Iris pigment epithelial cell (primary cell): Measurements from ENCODE around the gene SLC1A2.

Experiments used
- DNase-seq: peaks from one replicate; pipeline ENCODE4 v3.0.0-alpha.2; 2011; ENCODE audit warnings: low read depth

The SLC1A2 gene

GRCh38 chr11:35324981-35325380 is 94.4 kb downstream of the SLC1A2 start:
- peak; percentile 21 for DNase-seq

DNA sequence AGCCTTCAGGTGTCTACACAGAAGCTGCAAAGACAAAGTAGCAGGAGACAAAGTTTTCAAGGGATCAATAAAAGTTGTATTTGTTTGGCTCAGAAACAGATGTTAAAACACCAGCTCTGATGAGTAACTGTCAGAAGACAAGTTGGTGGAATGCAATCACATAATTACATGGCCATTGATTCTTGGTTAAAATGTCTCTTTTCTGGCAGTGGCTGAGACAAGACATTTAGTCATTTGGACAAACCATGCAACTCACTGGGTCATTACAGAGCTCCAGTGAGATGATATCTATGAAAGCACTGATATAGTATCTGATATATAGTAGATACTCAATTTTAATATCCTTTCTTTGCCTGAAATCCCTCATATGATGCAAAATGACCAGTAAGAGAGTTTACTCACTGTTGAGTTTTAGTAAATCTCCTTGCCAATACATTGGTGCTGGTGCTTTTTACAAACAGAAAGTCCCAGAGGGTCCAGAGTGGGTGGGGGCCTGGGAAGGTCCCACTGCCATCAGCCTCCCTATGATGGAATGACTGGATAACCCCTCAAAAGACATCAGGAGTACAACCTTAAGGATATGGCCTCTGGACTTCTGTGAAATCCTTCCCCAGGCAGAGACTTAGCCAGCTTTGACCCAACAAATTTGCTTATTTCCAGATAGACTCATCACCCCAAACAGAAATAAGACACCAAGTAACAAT is 95.0 kb downstream of the SLC1A2 start:
- no peak for DNase-seq

- DNase-seq = peak; percentile 17
Measured at GRCh38 chr11:35323076-35323868, 96.1 kb downstream of the SLC1A2 start.

DNA sequence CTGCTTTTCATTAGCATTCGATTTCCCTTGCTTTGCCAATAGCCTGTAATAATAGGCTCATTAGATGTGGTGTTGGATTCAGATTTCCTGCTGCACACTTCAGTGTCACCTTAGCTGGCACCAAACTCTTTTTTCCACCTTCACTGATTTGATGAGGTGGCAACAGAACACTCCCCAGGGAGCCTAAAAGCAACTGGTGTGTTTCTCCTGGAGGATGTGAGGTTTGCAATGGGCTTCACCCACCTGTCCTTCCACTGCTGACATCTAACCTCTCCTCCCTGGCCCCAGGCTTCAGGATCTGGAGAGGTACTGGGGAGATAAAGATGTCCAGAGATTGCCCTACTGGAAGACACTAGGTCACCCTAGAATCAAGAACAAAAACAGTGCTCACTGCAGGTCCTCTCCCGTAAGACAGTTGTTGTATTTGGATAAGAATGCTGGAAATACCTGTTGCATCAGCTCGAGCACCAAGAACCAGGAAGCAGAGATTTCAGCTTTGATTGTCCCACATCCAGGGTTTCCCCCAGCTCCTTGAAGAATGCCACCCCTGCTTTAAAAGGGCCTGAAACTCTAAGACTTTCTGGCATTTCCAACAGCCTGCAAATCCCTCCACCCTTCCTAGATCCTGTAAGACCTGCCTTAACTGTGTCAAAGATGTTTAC is 96.9 kb downstream of the SLC1A2 start:
- no peak for DNase-seq

DNA sequence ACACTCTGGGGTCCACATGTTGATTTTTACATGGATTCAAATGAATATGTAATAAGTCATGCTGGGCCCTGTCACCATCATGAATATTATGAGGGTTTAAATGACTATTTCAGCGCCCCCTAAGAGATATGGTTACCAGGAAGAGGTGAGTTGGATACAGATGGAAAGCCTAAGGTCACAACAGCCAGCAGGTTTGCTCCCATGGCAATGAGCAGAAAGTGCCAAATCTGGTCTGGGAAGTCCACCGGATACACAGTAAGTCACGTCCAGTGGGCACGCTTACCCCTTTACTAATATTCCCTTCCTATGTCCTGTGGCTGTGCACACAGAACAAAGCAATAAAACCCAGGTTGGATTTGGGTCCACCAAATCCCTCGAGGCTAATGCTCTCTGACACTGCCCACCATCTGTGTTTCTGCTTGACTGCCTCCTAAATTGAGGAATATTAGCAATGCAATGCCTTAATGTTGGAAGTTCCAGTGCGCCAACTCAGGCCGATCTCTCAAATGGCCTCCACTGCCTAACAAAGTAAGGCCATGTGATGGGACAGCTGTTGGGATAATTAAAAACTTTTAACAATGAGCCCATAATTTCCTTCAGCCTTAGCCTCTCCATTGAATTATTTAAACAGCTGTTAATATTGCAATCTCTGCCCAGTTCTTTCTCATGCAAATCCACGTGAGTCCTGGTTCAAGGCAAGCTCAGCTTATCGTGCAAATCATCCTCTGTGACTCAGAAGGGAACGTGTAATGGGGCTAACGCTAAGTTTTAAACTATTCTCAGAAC is 97.6 kb downstream of the SLC1A2 start:
- peak; percentile 71 for DNase-seq

- no peak for DNase-seq
Measured at GRCh38 chr11:35321111-35321510, 98.2 kb downstream of the SLC1A2 start.

DNA sequence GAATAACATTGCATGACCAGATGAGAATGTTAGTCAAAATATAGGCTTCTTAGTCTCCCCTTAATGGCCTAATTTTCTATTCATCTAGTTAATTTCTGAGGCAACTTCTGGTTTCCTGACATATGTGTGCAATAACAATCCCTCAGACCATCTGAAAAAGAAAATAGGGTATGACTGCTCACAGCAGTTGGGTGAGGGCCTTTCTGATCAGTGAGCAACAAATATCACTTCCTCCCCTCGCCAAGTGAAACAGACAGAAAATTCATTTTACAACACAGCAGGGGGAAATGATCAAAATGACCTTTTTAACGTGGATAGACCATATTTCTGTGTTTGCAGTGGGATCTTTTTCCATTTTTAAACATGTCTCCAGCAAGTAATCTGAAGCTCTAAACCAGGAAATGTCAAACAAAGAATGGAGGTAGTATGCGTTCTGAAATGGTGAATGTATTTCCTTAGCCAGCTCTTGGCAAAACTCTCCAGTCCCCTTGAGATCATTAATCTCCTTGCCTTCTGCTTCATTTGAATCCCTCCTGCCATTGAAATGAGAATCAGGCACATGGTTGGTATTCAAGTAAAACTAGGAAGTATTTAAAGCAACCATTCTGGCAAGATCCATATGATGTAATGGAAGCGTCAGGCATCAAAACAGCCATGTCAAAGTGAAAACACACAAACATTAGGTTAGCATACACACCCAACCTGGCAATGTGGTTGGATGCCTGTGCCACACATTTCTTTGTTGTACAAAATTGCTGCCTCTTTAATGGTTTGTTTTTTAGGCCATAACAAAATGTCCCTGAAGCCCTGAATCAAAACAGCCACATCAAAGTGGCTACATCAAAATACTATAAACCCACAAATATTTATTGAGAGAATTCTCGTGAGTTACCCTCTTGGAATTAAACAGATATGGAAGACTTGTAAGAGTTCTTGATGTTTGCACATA is 100.1 kb downstream of the SLC1A2 start:
- peak; percentile 15 for DNase-seq

GRCh38 chr11:35318309-35318708 is 101.0 kb downstream of the SLC1A2 start:
- no peak for DNase-seq

DNA sequence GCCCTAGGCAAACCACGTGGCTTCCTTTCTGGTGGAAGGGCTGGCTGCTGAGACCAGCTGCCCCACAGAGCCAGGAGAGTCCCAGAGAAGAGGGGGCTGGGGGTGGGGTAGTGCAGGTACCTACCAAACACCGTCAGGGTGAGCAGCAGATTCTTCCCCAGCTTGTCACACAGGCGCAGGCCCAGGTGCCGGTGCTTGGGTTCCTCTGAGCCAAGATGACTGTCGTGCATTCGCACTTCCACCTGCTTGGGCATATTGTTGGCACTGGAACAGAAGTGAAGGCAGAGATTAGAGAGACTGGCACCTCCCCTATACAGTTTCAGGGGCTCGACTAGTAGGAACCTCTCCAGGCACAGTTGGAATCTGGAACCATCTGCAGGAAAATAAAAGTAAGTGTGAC is 102.1 kb downstream of the SLC1A2 start:
- DNase-seq = no peak

GRCh38 chr11:35316161-35316560 is 103.2 kb downstream of the SLC1A2 start:
- peak; percentile 17 for DNase-seq

GRCh38 chr11:35313760-35314153 is 105.6 kb downstream of the SLC1A2 start:
- no peak for DNase-seq

DNA sequence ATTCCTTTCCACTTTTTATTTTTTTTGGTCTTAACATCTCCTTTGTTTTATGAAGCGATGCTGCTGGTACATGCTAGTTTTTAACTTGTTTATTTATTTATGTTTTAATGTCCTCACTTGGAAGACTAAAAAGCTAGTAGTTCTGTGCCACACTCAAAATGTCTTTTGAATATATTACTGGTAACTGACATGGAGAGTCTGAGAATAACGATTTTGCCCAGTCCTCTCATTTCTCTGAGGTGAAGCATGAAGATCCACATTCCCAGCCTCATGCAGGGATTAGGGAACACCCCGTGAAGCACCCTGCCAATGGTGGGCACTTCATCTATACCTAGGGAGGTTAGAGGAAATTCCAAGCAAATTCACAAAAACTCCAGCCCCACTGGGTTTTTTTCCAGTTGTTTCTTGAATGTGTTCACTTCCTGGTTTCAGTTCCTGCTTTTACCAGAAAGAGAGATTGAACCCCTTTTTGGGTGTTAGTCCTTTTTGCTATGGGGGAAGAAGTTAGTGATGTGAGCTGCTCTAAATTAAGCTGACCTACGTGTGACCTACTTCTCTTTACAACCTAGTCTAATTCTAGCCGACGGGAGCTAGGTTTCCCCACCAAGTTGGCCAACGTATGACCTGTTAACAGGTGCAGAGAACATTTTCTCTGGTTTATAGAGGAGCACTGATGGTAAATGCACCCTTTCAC is 106.1 kb downstream of the SLC1A2 start:
- no peak for DNase-seq

DNA sequence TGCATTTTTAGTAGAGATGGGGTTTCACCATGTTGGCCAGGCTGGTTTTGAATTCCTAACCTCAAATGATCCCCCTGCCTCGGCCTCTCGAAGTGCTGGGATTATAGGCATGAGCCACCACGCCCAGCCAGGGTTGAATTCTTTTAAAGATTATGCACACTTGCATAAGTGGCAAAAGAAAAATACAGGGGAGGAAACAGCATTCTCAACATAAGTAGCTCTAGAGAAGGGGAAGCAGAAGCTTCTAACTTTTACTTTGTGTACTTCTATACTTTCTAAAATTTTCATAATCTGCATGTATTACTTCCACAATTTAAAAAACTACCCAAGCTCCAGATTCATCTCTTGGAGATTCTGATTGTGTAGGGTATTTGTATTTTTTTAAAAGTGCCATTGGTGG is 108.0 kb downstream of the SLC1A2 start:
- DNase-seq = no peak

DNA sequence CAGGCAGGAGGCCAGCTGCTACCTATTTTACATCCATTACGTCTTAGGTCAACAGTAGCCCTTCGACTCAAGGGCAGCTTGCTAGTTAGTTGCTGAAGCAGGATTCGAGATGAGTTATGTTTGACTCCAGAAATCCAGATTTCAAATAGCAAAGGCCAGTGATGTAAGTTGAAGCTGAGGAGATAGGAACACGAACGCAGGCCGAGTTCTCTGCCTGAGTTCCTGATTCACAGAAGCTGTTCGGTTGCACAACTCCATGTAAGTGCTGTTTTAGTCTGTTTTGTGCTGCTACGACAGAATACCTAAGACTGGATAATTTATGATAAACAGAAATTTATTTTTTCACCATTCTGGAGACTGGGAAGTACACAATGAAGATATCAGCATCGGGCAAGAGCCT is 111.2 kb downstream of the SLC1A2 start:
- no peak for DNase-seq

DNA sequence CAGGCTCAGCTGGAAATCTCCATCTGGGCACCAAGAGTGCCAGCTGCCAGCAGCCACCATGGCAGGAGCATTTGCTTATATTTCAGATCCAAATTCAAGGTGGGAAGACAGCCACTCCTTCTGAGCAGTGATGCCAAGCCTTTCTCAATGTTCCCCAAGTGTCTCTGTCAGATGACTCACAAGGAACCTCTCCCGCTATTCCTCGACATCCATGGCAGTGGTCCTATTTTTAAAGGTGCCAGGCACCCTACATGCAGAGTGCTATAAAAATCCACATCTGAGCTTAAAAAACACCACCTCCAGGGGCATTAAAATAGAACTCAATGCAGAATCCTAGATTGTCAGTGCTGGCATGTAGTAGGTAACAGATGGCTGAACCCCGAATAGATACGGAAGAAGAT is 112.1 kb downstream of the SLC1A2 start:
- DNase-seq = no peak

DNA sequence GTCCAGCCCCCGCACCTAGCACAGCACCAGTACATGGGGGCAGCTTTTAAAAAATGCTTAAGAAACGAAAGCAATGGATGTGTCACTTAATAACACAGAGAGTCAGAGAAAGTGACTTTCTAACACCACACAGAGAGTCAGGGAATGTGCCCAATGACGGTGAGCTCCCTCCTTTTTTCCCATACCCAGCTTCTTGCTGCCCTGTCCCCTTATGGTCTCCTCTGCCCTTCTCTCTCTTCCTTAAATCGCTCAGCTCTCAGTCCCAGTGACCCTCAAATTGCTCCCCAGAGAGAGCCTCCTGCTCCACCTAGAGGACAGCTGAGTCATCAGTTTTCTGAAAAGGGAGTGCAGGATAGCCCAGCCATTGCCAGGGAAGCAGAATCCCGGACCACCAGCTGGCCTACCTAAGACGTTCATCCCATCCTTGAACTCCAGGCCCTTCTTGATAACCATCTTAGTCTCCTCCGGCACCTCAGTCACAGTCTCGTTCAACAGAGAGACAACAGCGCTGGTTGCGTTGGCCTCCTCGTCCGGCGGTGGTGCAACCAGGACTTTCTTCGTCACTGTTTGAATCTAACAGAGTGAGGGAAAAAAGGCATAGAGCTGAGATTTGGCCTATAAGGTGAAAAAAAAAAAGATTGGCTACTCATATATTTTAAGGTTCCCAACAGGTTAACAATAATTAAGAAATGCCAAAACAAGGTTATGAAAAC is 113.5 kb downstream of the SLC1A2 start:
- DNase-seq = peak; percentile 58

DNA sequence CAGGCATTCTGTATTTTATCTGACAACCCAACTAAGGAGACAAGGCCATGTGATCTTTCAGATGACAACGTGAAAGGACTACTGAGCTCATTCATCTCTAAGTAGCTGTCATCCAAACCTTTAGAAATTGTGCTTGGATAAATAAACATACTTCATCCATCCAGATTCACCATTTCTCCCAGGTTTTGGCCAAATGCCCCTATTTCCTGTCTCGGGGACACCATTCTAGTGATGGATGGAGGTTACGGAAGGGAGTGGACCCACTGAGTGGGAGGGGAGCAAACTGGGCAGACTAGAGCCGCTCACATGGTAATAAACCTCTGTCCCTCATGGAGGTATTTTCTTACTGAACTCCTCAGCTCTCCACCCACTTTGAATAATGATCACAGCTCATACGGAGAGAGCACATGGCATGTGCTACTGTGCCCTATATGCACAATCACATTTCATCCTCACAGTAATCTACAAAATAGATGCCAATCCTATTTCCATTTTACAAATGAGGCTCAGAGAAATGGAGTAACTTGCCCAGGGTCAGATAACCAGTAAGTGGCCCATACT is 114.4 kb downstream of the SLC1A2 start:
- DNase-seq = no peak

DNA sequence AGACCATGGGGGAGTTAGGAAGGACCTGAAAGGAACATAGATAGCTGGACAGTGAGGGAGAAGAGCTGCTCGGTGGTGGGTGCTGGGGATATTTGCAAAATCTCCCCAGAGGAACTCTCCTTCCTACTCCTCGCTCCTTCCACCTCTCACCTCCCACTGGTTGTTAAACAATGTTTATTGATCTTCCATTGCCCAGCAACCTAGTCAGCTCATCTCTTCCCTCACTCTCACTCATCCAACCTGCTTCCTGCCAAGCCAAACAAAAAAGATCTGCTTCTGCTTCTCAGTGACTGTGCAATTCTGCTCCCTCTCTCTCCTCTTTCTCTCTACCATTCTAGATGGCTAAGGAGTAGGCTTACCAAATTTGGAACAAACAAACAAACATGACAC is 115.0 kb downstream of the SLC1A2 start:
- DNase-seq = peak; percentile 74

GRCh38 chr11:35303596-35304385 is 115.6 kb downstream of the SLC1A2 start:
- DNase-seq = peak; percentile 88
